Smooth muscle cell (in vitro differentiated cells): ENCODE measurements around the gene NCR2. TPM values are rescaled to one million over a fixed set of nuclear protein-coding genes. Genes with fewer than 3 reads are reported as not detected.

Experiments used
- DNase-seq: peaks from one replicate; lab custom pipeline; 2025; ENCODE audit not compliant: unreplicated experiment; lab: John Stamatoyannopoulos, UW
- H2AFZ ChIP-seq: fragments of 200-600 bp; sonication (generic); 2 replicates; pipeline ENCODE4 v1.6.0; 2016; ENCODE audit warnings: antibody characterized with exemption, low read depth, mild to moderate bottlenecking
- H3F3A ChIP-seq: fragments of 200-600 bp; sonication (generic); 2 replicates; pipeline ENCODE4 v1.6.0; 2017; ENCODE audit warnings: antibody characterized with exemption, low read depth
- H3K27ac ChIP-seq: fragments of 200-600 bp; sonication (generic); 2 replicates; pipeline ENCODE4 v1.5.1; 2016; ENCODE audit warnings: low read depth, mild to moderate bottlenecking
- H3K27me3 ChIP-seq: fragments of 200-600 bp; sonication (generic); 2 replicates; pipeline ENCODE4 v1.6.1; 2016; ENCODE audit warnings: low read depth, mild to moderate bottlenecking
- H3K36me3 ChIP-seq: fragments of 200-600 bp; sonication (generic); 2 replicates; pipeline ENCODE4 v1.5.1; 2016; ENCODE audit warnings: low read depth
- H3K4me1 ChIP-seq: fragments of 200-600 bp; sonication (generic); 2 replicates; pipeline ENCODE4 v1.5.1; 2016; ENCODE audit warnings: low read depth
- H3K4me2 ChIP-seq: fragments of 200-600 bp; sonication (generic); 2 replicates; pipeline ENCODE4 v1.6.0; 2016; ENCODE audit warnings: mild to moderate bottlenecking
- H3K4me3 ChIP-seq: fragments of 200-600 bp; sonication (generic); 2 replicates; pipeline ENCODE4 v1.5.1; 2016; ENCODE audit warnings: mild to moderate bottlenecking
- H3K79me2 ChIP-seq: fragments of 200-600 bp; sonication (generic); 2 replicates; pipeline ENCODE4 v1.6.0; 2016; ENCODE audit warnings: low read depth, mild to moderate bottlenecking
- H3K9ac ChIP-seq: fragments of 200-600 bp; sonication (generic); 2 replicates; pipeline ENCODE4 v1.6.0; 2016; ENCODE audit warnings: low read depth
- H3K9me3 ChIP-seq: fragments of 200-600 bp; sonication (generic); replicated peaks from 2 replicates; pipeline ENCODE4 v1.5.1; 2016; ENCODE audit warnings: low read depth
- H4K20me1 ChIP-seq: fragments of 200-600 bp; sonication (generic); 2 replicates; pipeline ENCODE4 v1.6.0; 2016; ENCODE audit warnings: low read depth
- CTCF ChIP-seq: fragments of 200-600 bp; sonication (generic); IDR thresholded peaks from 2 replicates; pipeline ENCODE4 v1.5.1; 2017; ENCODE audit warnings: borderline replicate concordance, mild to moderate bottlenecking, antibody characterized with exemption; ENCODE audit not compliant: insufficient read depth, poor library complexity, severe bottlenecking
- WGBS: methylation state at CpG from one replicate; pipeline ENCODE4 v1.1.7; 2016; ENCODE audit warnings: low lambda C conversion rate; 5-methylcytosine and 5-hydroxymethylcytosine counted together
- polyA plus RNA-seq: library from polyadenylated mRNA; unstranded; fragments of >200 nt; fragmentation: Nextera tagmentation; extraction: Ambion mirVana; gene quantifications from 2 replicates; pipeline ENCODE4 v1.2.1, GENCODE V29; 2016
- total RNA-seq: library from RNA; depleted of rRNA; stranded (reverse); fragments of >200 nt; gene quantifications from 2 replicates; pipeline ENCODE4 v1.2.3, GENCODE V29; 2014

The NCR2 gene
- total and polyA plus RNA-seq, 2 experiments from 2014 or later, result not detected

GRCh38 chr6:41336824-41337223, 1.4 kb downstream of the NCR2 start:
- Histone ChIP-seq H3K9ac (no peak overlapping the region), H4K20me1 (no peaks in the 10 kb centered on the region), H3K9me3 (no peaks in the 10 kb centered on the region), H3K4me2 (no peak overlapping the region), H3F3A (no peaks in the 10 kb centered on the region), H3K4me3 (no peak overlapping the region), H2AFZ (no peak overlapping the region), H3K27ac (no peak overlapping the region), H3K36me3 (no peaks in the 10 kb centered on the region), H3K79me2 (no peaks in the 10 kb centered on the region), H3K4me1 (no peaks in the 10 kb centered on the region), H3K27me3 (peaks cover 23% of the 10 kb centered on the region)
- DNase-seq, result no peak
- 96% methylated on average over 1 of the region's 1 CpG for WGBS
- no peak for TF ChIP-seq CTCF

GRCh38 chr6:41337709-41338108, 2.3 kb downstream of the NCR2 start:
- 70% methylated on average over 4 of the region's 4 CpGs for WGBS
- Histone ChIP-seq H3K27ac (no peak overlapping the region), H2AFZ (no peak overlapping the region)

DNA sequence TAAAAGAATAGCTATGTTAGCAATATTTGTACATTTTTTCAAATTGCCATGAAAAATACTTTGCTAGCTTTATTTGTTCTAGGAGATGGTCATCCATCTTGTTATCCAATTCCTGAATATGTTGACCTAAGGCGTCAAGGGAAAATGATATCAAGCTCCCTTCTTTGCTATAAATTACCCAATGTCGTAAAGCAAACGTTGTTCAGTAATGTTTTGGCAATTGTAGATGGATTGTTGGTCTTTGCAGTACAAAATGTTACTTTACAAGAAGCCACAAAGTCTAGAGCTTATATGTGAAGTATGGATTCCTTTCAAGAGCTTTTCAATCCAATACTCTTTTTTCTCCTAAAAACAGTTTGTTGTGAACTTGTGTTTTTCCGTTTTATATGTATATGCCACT, 3.3 kb downstream of the NCR2 start:
- Histone ChIP-seq H3K9ac (no peak overlapping the region), H3K4me1 (no peaks in the 10 kb centered on the region), H3K4me2 (no peak overlapping the region), H3K4me3 (no peak overlapping the region), H3K79me2 (no peaks in the 10 kb centered on the region), H2AFZ (no peak overlapping the region), H4K20me1 (no peaks in the 10 kb centered on the region), H3K27ac (no peak overlapping the region), H3K36me3 (no peaks in the 10 kb centered on the region), H3K27me3 (peaks cover 32% of the 10 kb centered on the region), H3K9me3 (no peaks in the 10 kb centered on the region), H3F3A (no peaks in the 10 kb centered on the region)
- WGBS, result 85% methylated on average over 4 of the region's 4 CpGs
- TF ChIP-seq CTCF, result no peak
- DNase-seq, result no peak

More at GRCh38 chr6:41337709-41338108, 2.3 kb downstream of the NCR2 start:
- Histone ChIP-seq H3K4me2 (no peak overlapping the region), H3K4me1 (no peaks in the 10 kb centered on the region), H3F3A (no peaks in the 10 kb centered on the region), H4K20me1 (no peaks in the 10 kb centered on the region), H3K9ac (no peak overlapping the region), H3K27me3 (peaks cover 24% of the 10 kb centered on the region), H3K9me3 (no peaks in the 10 kb centered on the region), H3K4me3 (no peak overlapping the region), H3K36me3 (no peaks in the 10 kb centered on the region), H3K79me2 (no peaks in the 10 kb centered on the region)
- no peak for DNase-seq
- no peak for TF ChIP-seq CTCF

GRCh38 chr6:41341580-41341979, 6.2 kb downstream of the NCR2 start:
- no peaks in the 10 kb centered on the region for H3K4me1 ChIP-seq
- no peaks in the 10 kb centered on the region for H3K79me2 ChIP-seq
- DNase-seq, result no peak
- TF ChIP-seq CTCF, result no peak
- H3F3A ChIP-seq, result no peaks in the 10 kb centered on the region
- 95% methylated on average over 8 of the region's 8 CpGs for WGBS
- H3K36me3 ChIP-seq, result no peaks in the 10 kb centered on the region
- H3K4me2 ChIP-seq, result no peak overlapping the region
- H3K9me3 ChIP-seq, result no peaks in the 10 kb centered on the region
- H3K27ac ChIP-seq, result no peak overlapping the region
- H4K20me1 ChIP-seq, result no peaks in the 10 kb centered on the region
- H3K27me3 ChIP-seq, result peaks cover 61% of the 10 kb centered on the region
- H3K9ac ChIP-seq, result no peak overlapping the region
- no peak overlapping the region for H3K4me3 ChIP-seq
- no peak overlapping the region for H2AFZ ChIP-seq
